OCI-LY1 (cell line): ENCODE measurements around the gene LCMT2.

ENCODE experiments used
- H2AFZ ChIP-seq: fragments of 200-600 bp; sonication (generic), shearing (Covaris generic); 2 replicates; pipeline ENCODE4 v1.6.0; 2014; ENCODE audit warnings: antibody characterized with exemption, mild to moderate bottlenecking, low read length
- H3F3A ChIP-seq: fragments of 200-600 bp; sonication (generic), shearing (Covaris generic); 2 replicates; pipeline ENCODE4 v1.6.0; 2014; ENCODE audit warnings: mild to moderate bottlenecking, antibody characterized with exemption, low read length, moderate library complexity; ENCODE audit not compliant: insufficient read depth
- H3K27ac ChIP-seq: fragments of 200-600 bp; sonication (generic); 2 replicates; pipeline ENCODE4 v1.5.1; 2014; ENCODE audit warnings: low read length, mixed run types, mild to moderate bottlenecking, low read depth; ENCODE audit not compliant: poor library complexity, severe bottlenecking
- H3K27me3 ChIP-seq: fragments of 200-600 bp; sonication (generic); 2 replicates; pipeline ENCODE4 v1.6.0; 2014; ENCODE audit warnings: antibody characterized with exemption, mild to moderate bottlenecking, low read length, moderate library complexity; ENCODE audit not compliant: insufficient read depth
- H3K36me3 ChIP-seq: fragments of 200-600 bp; sonication (generic); 2 replicates; pipeline ENCODE4 v1.6.1; 2014; ENCODE audit warnings: mild to moderate bottlenecking, antibody characterized with exemption, low read length, moderate library complexity, mixed read lengths; ENCODE audit not compliant: insufficient read depth
- H3K4me1 ChIP-seq: fragments of 200-600 bp; sonication (generic); 2 replicates; pipeline ENCODE4 v1.5.1; 2014; ENCODE audit warnings: mild to moderate bottlenecking, low read length, moderate library complexity; ENCODE audit not compliant: insufficient read depth, severe bottlenecking
- H3K4me2 ChIP-seq: fragments of 200-600 bp; sonication (generic), shearing (Covaris generic); 2 replicates; pipeline ENCODE4 v1.6.1; 2014; ENCODE audit warnings: low read length
- H3K4me3 ChIP-seq: fragments of 200-600 bp; sonication (generic); 2 replicates; pipeline ENCODE4 v1.5.1; 2014; ENCODE audit warnings: low read length, low read depth, mild to moderate bottlenecking, mixed read lengths; ENCODE audit not compliant: poor library complexity, severe bottlenecking
- H3K79me2 ChIP-seq: fragments of 200-600 bp; shearing (Covaris generic); 2 replicates; pipeline ENCODE4 v1.6.1; 2016; ENCODE audit warnings: mixed run types, low read length, mixed read lengths; ENCODE audit not compliant: insufficient read depth
- H3K9ac ChIP-seq: fragments of 200-600 bp; sonication (generic), shearing (Covaris generic); 2 replicates; pipeline ENCODE4 v1.6.1; 2014; ENCODE audit warnings: mild to moderate bottlenecking, low read length, mixed read lengths
- H3K9me2 ChIP-seq: fragments of 200-600 bp; sonication (generic), shearing (Covaris generic); 2 replicates; pipeline ENCODE4 v1.6.1; 2014; ENCODE audit warnings: low read depth, mild to moderate bottlenecking, low read length, mixed read lengths
- H3K9me3 ChIP-seq: fragments of 200-600 bp; shearing (Covaris generic); 2 replicates; pipeline ENCODE4 v1.6.1; 2014; ENCODE audit warnings: low read length, mixed read lengths
- H4K20me1 ChIP-seq: fragments of 200-600 bp; sonication (generic), shearing (Covaris generic); 2 replicates; pipeline ENCODE4 v1.6.0; 2016; ENCODE audit warnings: mild to moderate bottlenecking, low read length; ENCODE audit not compliant: insufficient read depth
- EZH2 ChIP-seq: fragments of 200-600 bp; sonication (generic), shearing (Covaris generic); IDR thresholded peaks from 2 replicates; pipeline ENCODE4 v1.8.0; 2017; ENCODE audit warnings: borderline replicate concordance, mixed run types, mild to moderate bottlenecking, antibody characterized with exemption, low read length, moderate library complexity, mixed read lengths
- TF ChIP-seq, protein P1 (sequence below): fragments of 200-600 bp; sonication (generic), shearing (Covaris generic); IDR thresholded peaks from 2 replicates; pipeline ENCODE4 v1.5.1; 2017; ENCODE audit warnings: mild to moderate bottlenecking, antibody characterized with exemption, low read length, moderate library complexity, mixed read lengths

LCMT2 gene

DNA sequence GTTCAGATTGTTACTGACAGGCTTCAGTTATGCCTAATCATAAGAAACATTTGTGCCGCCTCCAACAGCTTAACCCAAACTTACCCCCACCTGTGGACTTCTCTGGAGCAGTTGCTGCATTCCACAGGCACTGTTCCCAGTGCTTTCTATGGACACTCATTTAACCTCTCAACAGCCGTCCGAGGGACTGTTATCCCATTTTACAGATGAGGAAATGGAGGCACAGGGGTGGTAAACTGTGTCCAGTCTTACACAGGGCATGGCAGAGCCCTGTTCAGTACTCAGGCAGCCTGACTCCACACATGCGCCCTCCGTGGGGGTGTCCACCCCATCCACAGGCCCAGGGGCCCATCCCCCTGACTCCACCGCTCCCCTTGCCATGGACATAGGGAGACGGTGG, 49.4 kb downstream of the LCMT2 start:
- Histone ChIP-seq H2AFZ (no peak overlapping the region), H3K4me3 (no peak overlapping the region), H3F3A (no peaks in the 10 kb centered on the region), H3K27me3 (peaks cover 7% of the 10 kb centered on the region; the same call in 1 of the 2 replicates), H3K36me3 (no peaks in the 10 kb centered on the region), H3K4me2 (no peak overlapping the region), H3K4me1 (no peaks in the 10 kb centered on the region), H3K79me2 (no peaks in the 10 kb centered on the region), H3K9me2 (no peaks in the 10 kb centered on the region), H3K27ac (no peak overlapping the region), H3K9me3 (no peaks in the 10 kb centered on the region), H4K20me1 (no peaks in the 10 kb centered on the region), H3K9ac (no peak overlapping the region)
- TF ChIP-seq, protein P1, sequence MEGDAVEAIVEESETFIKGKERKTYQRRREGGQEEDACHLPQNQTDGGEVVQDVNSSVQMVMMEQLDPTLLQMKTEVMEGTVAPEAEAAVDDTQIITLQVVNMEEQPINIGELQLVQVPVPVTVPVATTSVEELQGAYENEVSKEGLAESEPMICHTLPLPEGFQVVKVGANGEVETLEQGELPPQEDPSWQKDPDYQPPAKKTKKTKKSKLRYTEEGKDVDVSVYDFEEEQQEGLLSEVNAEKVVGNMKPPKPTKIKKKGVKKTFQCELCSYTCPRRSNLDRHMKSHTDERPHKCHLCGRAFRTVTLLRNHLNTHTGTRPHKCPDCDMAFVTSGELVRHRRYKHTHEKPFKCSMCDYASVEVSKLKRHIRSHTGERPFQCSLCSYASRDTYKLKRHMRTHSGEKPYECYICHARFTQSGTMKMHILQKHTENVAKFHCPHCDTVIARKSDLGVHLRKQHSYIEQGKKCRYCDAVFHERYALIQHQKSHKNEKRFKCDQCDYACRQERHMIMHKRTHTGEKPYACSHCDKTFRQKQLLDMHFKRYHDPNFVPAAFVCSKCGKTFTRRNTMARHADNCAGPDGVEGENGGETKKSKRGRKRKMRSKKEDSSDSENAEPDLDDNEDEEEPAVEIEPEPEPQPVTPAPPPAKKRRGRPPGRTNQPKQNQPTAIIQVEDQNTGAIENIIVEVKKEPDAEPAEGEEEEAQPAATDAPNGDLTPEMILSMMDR: no peak
- no peak for TF ChIP-seq EZH2

DNA sequence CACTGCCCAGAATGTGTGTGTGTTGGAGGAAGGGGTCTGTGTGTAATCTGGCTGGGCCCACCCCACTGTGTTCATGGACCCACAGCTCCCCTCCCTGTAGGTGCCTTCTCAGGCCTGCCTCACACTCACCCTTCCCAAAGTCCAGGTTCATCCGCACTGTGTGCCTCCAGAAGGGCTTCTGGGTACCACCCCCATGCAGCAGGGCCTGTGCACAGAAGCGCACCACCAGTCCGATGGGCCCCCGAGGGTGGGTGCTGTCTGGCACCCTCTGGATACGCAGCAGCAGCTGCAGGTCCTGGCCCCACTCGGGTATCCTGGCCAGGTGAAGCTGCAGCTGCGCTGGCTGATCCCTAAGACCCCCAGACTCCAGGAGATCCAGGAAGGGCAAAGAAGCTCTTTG, 50.9 kb downstream of the LCMT2 start:
- no peaks in the 10 kb centered on the region for H3K9me2 ChIP-seq
- TF ChIP-seq, protein P1: no peak
- no peak for TF ChIP-seq EZH2
- H3K4me3 ChIP-seq: no peak overlapping the region
- H3K79me2 ChIP-seq: no peaks in the 10 kb centered on the region
- no peaks in the 10 kb centered on the region for H3K4me1 ChIP-seq
- no peak overlapping the region for H3K4me2 ChIP-seq
- no peak overlapping the region for H3K27ac ChIP-seq
- no peaks in the 10 kb centered on the region for H4K20me1 ChIP-seq
- no peaks in the 10 kb centered on the region for H3K9me3 ChIP-seq
- no peak overlapping the region for H2AFZ ChIP-seq
- H3K9ac ChIP-seq: no peak overlapping the region
- no peaks in the 10 kb centered on the region for H3K36me3 ChIP-seq
- peaks cover 7% of the 10 kb centered on the region; the same call in 1 of the 2 replicates for H3K27me3 ChIP-seq
- H3F3A ChIP-seq: no peaks in the 10 kb centered on the region

DNA sequence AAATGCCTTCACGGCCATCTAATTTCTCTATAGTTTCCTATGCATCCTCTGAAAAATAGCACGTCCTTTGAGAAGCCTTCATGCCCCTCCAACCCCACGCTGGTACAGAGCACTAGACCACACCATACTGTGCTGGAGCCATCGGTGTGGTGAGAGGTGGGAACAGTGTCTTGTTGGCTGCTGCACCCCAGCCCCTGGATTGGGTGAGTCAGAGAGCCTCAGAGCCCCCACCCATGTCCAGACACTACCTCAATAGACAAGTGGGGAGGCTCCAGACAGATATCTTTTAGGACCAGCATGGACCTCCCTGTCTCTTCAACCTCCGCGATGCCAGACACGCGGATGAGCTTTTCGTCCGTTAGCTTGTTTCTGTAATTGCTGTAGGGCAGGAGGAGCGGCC, 51.5 kb downstream of the LCMT2 start:
- no peaks in the 10 kb centered on the region for H3K9me2 ChIP-seq
- H3K4me1 ChIP-seq: no peaks in the 10 kb centered on the region
- no peaks in the 10 kb centered on the region for H3K9me3 ChIP-seq
- H3K4me3 ChIP-seq: no peak overlapping the region
- no peaks in the 10 kb centered on the region for H3F3A ChIP-seq
- H3K4me2 ChIP-seq: no peak overlapping the region
- H4K20me1 ChIP-seq: no peaks in the 10 kb centered on the region
- no peak overlapping the region for H2AFZ ChIP-seq
- H3K36me3 ChIP-seq: no peaks in the 10 kb centered on the region
- no peak overlapping the region for H3K27ac ChIP-seq
- peaks cover 7% of the 10 kb centered on the region; the same call in 1 of the 2 replicates for H3K27me3 ChIP-seq
- no peaks in the 10 kb centered on the region for H3K79me2 ChIP-seq
- TF ChIP-seq, protein P1: no peak
- no peak for TF ChIP-seq EZH2
- no peak overlapping the region for H3K9ac ChIP-seq
